ENCODE data around the gene ENGASE.

Gene ENGASE

DNA sequence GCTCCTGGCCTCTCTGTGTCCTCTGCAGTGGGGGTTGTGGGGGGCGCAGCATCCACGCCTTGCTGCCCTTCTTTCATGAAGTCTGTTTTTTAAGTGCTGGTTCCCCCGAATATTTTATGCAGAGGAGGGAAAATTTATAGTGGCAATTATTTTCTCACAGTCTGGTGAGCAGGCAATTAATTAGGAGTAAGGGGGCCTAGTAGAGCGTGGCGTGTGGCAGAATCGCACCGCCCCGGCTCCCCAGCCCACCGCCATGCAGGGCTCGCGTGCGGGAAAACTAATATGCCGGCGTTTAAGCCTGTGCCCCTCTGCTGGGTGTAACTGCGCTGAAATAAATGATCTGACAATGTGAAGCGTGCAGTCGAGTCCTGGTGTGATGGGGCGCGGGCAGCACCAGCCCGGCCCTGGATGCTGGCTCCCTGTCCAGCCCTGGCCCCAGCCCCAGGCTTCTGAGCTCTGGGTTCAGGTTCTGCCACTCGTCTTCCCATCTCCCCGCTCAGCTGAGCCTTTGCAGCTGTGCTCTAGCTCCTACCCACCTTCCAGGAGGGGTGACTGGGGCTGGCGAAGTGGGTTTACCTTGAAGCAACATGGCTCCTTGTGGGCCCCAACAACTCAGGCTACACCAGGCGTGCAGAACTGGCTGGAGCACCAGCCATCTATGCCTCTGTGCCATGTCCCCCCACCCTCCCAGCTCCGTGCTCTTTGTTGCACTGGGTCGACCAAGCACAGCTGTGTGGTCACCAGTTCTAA lies 13.8 kb downstream of the ENGASE start:
- Histone ChIP-seq H3F3A (ENCODE audit: low read depth) (no peaks in the 10 kb centered on the region), H2AFZ (ENCODE audit: low read length) (no peak overlapping the region), H3K4me1 (ENCODE audit: insufficient read depth, low read length, poor library complexity, severe bottlenecking) (no peaks in the 10 kb centered on the region), H3K9me2 (replicated peaks; ENCODE audit: low read depth, low read length) (no peaks in the 10 kb centered on the region), H3K36me3 (ENCODE audit: insufficient read depth, low read length) (no peaks in the 10 kb centered on the region), H3K9me3 (ENCODE audit: insufficient read depth, low read depth, low read length) (no peaks in the 10 kb centered on the region), H3K9ac (ENCODE audit: low read depth, low read length, poor library complexity, severe bottlenecking) (no peak overlapping the region), H3K27me3 (ENCODE audit: insufficient read depth, low read length, poor library complexity, severe bottlenecking) (no peaks in the 10 kb centered on the region), H3K79me2 (ENCODE audit: insufficient read depth, low read length) (no peaks in the 10 kb centered on the region), H3K4me3 (ENCODE audit: low read length, poor library complexity, severe bottlenecking) (no peak overlapping the region), H3K4me2 (ENCODE audit: low read depth, low read length, poor library complexity, severe bottlenecking) (no peak overlapping the region), H4K20me1 (ENCODE audit: insufficient read depth, low read length, poor library complexity, severe bottlenecking) (no peaks in the 10 kb centered on the region)
- TF ChIP-seq EZH2phosphoT487 (IDR thresholded peaks at IDR 0.05; ENCODE audit: borderline replicate concordance), result no peak
- TF ChIP-seq, protein P1, sequence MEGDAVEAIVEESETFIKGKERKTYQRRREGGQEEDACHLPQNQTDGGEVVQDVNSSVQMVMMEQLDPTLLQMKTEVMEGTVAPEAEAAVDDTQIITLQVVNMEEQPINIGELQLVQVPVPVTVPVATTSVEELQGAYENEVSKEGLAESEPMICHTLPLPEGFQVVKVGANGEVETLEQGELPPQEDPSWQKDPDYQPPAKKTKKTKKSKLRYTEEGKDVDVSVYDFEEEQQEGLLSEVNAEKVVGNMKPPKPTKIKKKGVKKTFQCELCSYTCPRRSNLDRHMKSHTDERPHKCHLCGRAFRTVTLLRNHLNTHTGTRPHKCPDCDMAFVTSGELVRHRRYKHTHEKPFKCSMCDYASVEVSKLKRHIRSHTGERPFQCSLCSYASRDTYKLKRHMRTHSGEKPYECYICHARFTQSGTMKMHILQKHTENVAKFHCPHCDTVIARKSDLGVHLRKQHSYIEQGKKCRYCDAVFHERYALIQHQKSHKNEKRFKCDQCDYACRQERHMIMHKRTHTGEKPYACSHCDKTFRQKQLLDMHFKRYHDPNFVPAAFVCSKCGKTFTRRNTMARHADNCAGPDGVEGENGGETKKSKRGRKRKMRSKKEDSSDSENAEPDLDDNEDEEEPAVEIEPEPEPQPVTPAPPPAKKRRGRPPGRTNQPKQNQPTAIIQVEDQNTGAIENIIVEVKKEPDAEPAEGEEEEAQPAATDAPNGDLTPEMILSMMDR (conservative IDR thresholded peaks at IDR 0.05; ENCODE audit: low read length), result no peak

DNA sequence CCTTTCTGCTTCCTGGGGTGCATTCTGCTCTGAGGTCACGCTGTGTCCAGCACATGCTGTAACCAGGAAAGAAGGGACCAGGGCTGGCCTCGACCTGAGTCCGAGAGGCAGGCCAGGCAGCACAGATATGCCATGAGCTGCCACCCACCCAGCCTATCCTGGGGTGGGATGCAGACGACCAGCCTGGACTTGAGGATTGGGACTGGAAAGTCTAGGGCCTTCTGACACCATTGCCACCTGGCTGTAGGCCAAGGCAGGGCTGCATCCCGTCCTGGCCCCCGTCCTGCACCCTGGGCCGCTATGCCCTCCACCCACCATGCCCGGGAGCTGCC lies 14.3 kb downstream of the ENGASE start:
- H3K4me3 ChIP-seq (ENCODE audit: low read length, poor library complexity, severe bottlenecking), result no peak overlapping the region
- TF ChIP-seq, protein P1 (conservative IDR thresholded peaks at IDR 0.05; ENCODE audit: low read length), result no peak
- no peak for TF ChIP-seq EZH2phosphoT487 (IDR thresholded peaks at IDR 0.05; ENCODE audit: borderline replicate concordance)
- no peaks in the 10 kb centered on the region for H3K79me2 ChIP-seq (ENCODE audit: insufficient read depth, low read length)
- no peaks in the 10 kb centered on the region for H3F3A ChIP-seq (ENCODE audit: low read depth)
- no peak overlapping the region for H3K4me2 ChIP-seq (ENCODE audit: low read depth, low read length, poor library complexity, severe bottlenecking)
- H3K27me3 ChIP-seq (ENCODE audit: insufficient read depth, low read length, poor library complexity, severe bottlenecking), result no peaks in the 10 kb centered on the region
- H2AFZ ChIP-seq (ENCODE audit: low read length), result no peak overlapping the region
- H3K9me2 ChIP-seq (replicated peaks; ENCODE audit: low read depth, low read length), result no peaks in the 10 kb centered on the region
- no peak overlapping the region for H3K9ac ChIP-seq (ENCODE audit: low read depth, low read length, poor library complexity, severe bottlenecking)
- H3K4me1 ChIP-seq (ENCODE audit: insufficient read depth, low read length, poor library complexity, severe bottlenecking), result no peaks in the 10 kb centered on the region
- H3K36me3 ChIP-seq (ENCODE audit: insufficient read depth, low read length), result no peaks in the 10 kb centered on the region
- no peaks in the 10 kb centered on the region for H3K9me3 ChIP-seq (ENCODE audit: insufficient read depth, low read depth, low read length)
- H4K20me1 ChIP-seq (ENCODE audit: insufficient read depth, low read length, poor library complexity, severe bottlenecking), result no peaks in the 10 kb centered on the region

DNA sequence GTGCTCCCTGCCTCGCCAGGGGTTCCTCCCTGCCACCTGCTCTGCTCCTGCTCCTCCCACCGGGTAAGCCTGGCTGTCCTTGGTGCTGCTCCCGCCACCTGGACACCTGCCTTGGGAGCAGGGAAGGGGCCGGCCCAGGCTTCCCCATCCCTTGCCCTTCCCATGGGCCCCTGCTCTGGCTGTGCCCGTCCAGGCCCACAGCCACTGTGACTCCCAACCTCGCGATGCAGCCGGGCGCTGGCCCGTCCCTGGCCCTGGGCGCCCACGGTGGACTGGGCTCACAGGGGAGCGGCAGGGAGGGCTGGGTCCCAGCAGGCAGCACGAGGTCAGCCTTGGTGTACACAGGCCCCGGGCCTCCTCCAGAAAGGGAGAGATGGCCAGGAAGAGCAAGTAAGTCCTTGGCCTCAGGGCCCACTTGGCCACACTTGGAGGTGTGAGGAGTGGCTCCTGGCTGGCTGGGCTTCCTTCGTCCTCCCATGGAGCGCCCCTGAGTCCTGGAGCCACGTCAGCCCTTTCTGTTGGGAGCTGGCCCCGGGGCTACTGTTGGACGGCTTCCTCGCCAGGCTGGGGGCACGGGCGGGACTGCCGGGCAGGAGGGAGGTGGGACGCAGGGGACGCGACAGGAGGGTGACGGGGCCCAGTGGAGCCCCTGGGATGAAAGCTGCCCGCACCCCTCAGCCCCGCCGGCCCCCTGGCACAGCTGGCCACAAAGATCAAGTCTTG lies 15.3 kb downstream of the ENGASE start:
- H3K9ac ChIP-seq (ENCODE audit: low read depth, low read length, poor library complexity, severe bottlenecking), result no peak overlapping the region
- H3F3A ChIP-seq (ENCODE audit: low read depth), result no peaks in the 10 kb centered on the region
- H2AFZ ChIP-seq (ENCODE audit: low read length), result no peak overlapping the region
- H3K4me3 ChIP-seq (ENCODE audit: low read length, poor library complexity, severe bottlenecking), result no peak overlapping the region
- H3K9me3 ChIP-seq (ENCODE audit: insufficient read depth, low read depth, low read length), result no peaks in the 10 kb centered on the region
- no peaks in the 10 kb centered on the region for H3K9me2 ChIP-seq (replicated peaks; ENCODE audit: low read depth, low read length)
- H3K27me3 ChIP-seq (ENCODE audit: insufficient read depth, low read length, poor library complexity, severe bottlenecking), result no peaks in the 10 kb centered on the region
- H3K4me1 ChIP-seq (ENCODE audit: insufficient read depth, low read length, poor library complexity, severe bottlenecking), result no peaks in the 10 kb centered on the region
- no peaks in the 10 kb centered on the region for H3K79me2 ChIP-seq (ENCODE audit: insufficient read depth, low read length)
- H3K4me2 ChIP-seq (ENCODE audit: low read depth, low read length, poor library complexity, severe bottlenecking), result no peak overlapping the region
- no peaks in the 10 kb centered on the region for H4K20me1 ChIP-seq (ENCODE audit: insufficient read depth, low read length, poor library complexity, severe bottlenecking)
- no peaks in the 10 kb centered on the region for H3K36me3 ChIP-seq (ENCODE audit: insufficient read depth, low read length)
- no peak for TF ChIP-seq EZH2phosphoT487 (IDR thresholded peaks at IDR 0.05; ENCODE audit: borderline replicate concordance)
